Parathyroid adenoma (tissue), 2 donors: ENCODE measurements around the gene VSTM2L.

Source experiments
- H2AFZ ChIP-seq: fragments of 300-600 bp; sonication (generic); one replicate; pipeline ENCODE4 v1.7.0; 2017; ENCODE audit warnings: antibody characterized with exemption, mild to moderate bottlenecking
- H3K27ac ChIP-seq: fragments of 300-600 bp; sonication (generic); one replicate; pipeline ENCODE4 v1.7.0; 2017
- H3K27me3 ChIP-seq: fragments of 300-600 bp; sonication (generic); one replicate; pipeline ENCODE4 v1.7.0; 2017; ENCODE audit warnings: low read length; ENCODE audit not compliant: control insufficient read depth, insufficient read depth
- H3K36me3 ChIP-seq: fragments of 300-600 bp; sonication (generic); one replicate; pipeline ENCODE4 v1.7.0; 2017; ENCODE audit warnings: low read length; ENCODE audit not compliant: control insufficient read depth, insufficient read depth
- H3K4me1 ChIP-seq: fragments of 300-600 bp; sonication (generic); one replicate; pipeline ENCODE4 v1.7.0; 2017; ENCODE audit warnings: control low read depth
- H3K4me2 ChIP-seq: fragments of 300-600 bp; sonication (generic); one replicate; pipeline ENCODE4 v1.7.0; 2017; ENCODE audit warnings: low read length
- H3K4me3 ChIP-seq: fragments of 300-600 bp; sonication (generic); one replicate; pipeline ENCODE4 v1.7.0; 2017; ENCODE audit warnings: low read depth, low read length
- H3K79me2 ChIP-seq: fragments of 300-600 bp; sonication (generic); one replicate; pipeline ENCODE4 v1.7.0; 2017; ENCODE audit warnings: control low read depth
- H3K9ac ChIP-seq: fragments of 300-600 bp; sonication (generic); one replicate; pipeline ENCODE4 v1.7.0; 2017; ENCODE audit warnings: mild to moderate bottlenecking
- H3K9me3 ChIP-seq: fragments of 300-600 bp; sonication (generic); one replicate; pipeline ENCODE4 v1.7.0; 2017; ENCODE audit warnings: low read length; ENCODE audit not compliant: control insufficient read depth
- CTCF ChIP-seq: fragments of 300-600 bp; sonication (generic); IDR thresholded peaks from one replicate; pipeline ENCODE4 v1.7.0; 2017; ENCODE audit warnings: antibody characterized with exemption, mild to moderate bottlenecking
- donor health status: primary hyperparathyroidism.

VSTM2L gene

GRCh38 chr20:37888641-37889040 is 14.3 kb upstream of the VSTM2L start:
- Histone ChIP-seq H2AFZ (no peak overlapping the region), H3K36me3 (no peaks in the 10 kb centered on the region), H3K27me3 (no peaks in the 10 kb centered on the region), H3K4me3 (no peak overlapping the region), H3K27ac (no peak overlapping the region), H3K4me1 (no peaks in the 10 kb centered on the region), H3K9me3 (no peaks in the 10 kb centered on the region), H3K79me2 (no peaks in the 10 kb centered on the region), H3K9ac (no peak overlapping the region), H3K4me2 (no peak overlapping the region)
- no peak for TF ChIP-seq CTCF

- H3K27ac ChIP-seq = no peak overlapping the region
- H3K36me3 ChIP-seq = no peaks in the 10 kb centered on the region
- no peaks in the 10 kb centered on the region for H3K79me2 ChIP-seq
- H3K9me3 ChIP-seq = no peaks in the 10 kb centered on the region
- no peak overlapping the region for H3K4me2 ChIP-seq
- H3K4me3 ChIP-seq = no peak overlapping the region
- no peaks in the 10 kb centered on the region for H3K4me1 ChIP-seq
- H3K9ac ChIP-seq = no peak overlapping the region
- no peaks in the 10 kb centered on the region for H3K27me3 ChIP-seq
- H2AFZ ChIP-seq = no peak overlapping the region
- no peak for TF ChIP-seq CTCF
Observed at GRCh38 chr20:37890108-37890507, 12.8 kb upstream of the VSTM2L start.

- Histone ChIP-seq H3K4me3 (no peak overlapping the region), H2AFZ (no peak overlapping the region), H3K36me3 (no peaks in the 10 kb centered on the region), H3K27me3 (no peaks in the 10 kb centered on the region), H3K4me1 (no peaks in the 10 kb centered on the region), H3K27ac (no peak overlapping the region), H3K79me2 (no peaks in the 10 kb centered on the region), H3K4me2 (no peak overlapping the region), H3K9ac (no peak overlapping the region), H3K9me3 (no peaks in the 10 kb centered on the region)
- TF ChIP-seq CTCF = no peak
Observed at GRCh38 chr20:37890643-37891042, 12.3 kb upstream of the VSTM2L start.

- Histone ChIP-seq H3K79me2 (no peaks in the 10 kb centered on the region), H3K4me1 (no peaks in the 10 kb centered on the region), H3K9me3 (no peaks in the 10 kb centered on the region), H3K27me3 (no peaks in the 10 kb centered on the region), H2AFZ (no peak overlapping the region), H3K4me2 (no peak overlapping the region), H3K27ac (no peak overlapping the region), H3K4me3 (no peak overlapping the region), H3K36me3 (no peaks in the 10 kb centered on the region), H3K9ac (no peak overlapping the region)
- TF ChIP-seq CTCF = no peak
Observed at GRCh38 chr20:37892001-37892400, 10.9 kb upstream of the VSTM2L start.

- Histone ChIP-seq H3K4me2 (no peak overlapping the region), H3K4me3 (no peak overlapping the region), H2AFZ (no peak overlapping the region), H3K4me1 (no peaks in the 10 kb centered on the region), H3K27me3 (no peaks in the 10 kb centered on the region), H3K9me3 (no peaks in the 10 kb centered on the region), H3K36me3 (no peaks in the 10 kb centered on the region), H3K27ac (no peak overlapping the region), H3K79me2 (no peaks in the 10 kb centered on the region), H3K9ac (no peak overlapping the region)
- TF ChIP-seq CTCF = no peak
Observed at GRCh38 chr20:37893566-37894241, 9.2 kb upstream of the VSTM2L start.
